ENCODE measurements around the gene ITGB7.

ITGB7 gene, protein sequence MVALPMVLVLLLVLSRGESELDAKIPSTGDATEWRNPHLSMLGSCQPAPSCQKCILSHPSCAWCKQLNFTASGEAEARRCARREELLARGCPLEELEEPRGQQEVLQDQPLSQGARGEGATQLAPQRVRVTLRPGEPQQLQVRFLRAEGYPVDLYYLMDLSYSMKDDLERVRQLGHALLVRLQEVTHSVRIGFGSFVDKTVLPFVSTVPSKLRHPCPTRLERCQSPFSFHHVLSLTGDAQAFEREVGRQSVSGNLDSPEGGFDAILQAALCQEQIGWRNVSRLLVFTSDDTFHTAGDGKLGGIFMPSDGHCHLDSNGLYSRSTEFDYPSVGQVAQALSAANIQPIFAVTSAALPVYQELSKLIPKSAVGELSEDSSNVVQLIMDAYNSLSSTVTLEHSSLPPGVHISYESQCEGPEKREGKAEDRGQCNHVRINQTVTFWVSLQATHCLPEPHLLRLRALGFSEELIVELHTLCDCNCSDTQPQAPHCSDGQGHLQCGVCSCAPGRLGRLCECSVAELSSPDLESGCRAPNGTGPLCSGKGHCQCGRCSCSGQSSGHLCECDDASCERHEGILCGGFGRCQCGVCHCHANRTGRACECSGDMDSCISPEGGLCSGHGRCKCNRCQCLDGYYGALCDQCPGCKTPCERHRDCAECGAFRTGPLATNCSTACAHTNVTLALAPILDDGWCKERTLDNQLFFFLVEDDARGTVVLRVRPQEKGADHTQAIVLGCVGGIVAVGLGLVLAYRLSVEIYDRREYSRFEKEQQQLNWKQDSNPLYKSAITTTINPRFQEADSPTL

DNA sequence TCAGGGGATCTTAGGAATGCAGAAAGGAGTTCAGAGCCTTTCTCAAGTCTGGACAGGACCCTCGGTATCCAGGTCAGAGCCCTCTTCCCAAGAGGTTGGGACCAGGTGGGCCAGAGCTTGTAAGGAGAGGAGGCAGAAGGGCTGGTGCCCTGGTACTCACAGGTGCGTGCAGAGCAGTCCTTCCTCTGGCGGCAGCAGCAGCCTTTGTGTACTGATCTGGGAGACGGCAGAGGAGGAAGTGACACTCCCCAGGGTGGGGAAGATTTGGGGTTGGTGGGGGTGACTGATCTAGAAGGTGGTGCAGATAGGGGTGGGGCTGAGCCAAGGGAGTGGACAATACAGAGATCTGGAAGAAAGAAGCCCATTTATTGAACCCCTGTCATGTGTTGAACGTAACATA, at the start of gene ITGB7:
ITGB7 (minus strand) TSS at position 210 of the 400 bp plus-strand sequence. CDS start 6,808 bp downstream, outside the sequence.
- H3K27ac ChIP-seq, result peak within 1 kb of the TSS in 19 of 21 experiments; percentile 28 to 89 (median 60)
- peak within 1 kb of the TSS in 6 of 7 experiments; percentile 1 to 30 (median 12) for H3K4me3 ChIP-seq

DNA sequence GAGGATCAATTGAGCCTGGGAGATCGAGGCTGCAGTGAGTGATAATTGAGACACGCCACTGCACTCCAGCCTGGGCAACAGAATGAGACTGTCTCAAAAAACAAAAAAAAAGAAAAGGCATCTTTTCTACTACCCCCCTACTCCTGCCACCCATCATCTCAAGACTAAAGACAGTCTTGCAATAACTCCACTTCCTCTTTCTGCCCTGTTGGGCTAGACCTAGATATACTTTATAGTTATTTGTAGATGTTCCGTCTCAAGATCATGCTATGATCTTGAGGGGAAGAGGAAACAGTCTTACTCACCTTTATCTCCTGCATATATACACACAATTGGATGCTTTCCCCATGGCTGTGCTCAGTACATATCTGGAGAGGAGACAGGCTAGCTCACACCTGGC, 48.9 kb upstream of the ITGB7 start:
- Histone ChIP-seq H3K27ac (peak overlapping the region in 7 of 21 experiments; percentile 6 to 69 (median 44)), H3K4me3 (no peak overlapping the region)

DNA sequence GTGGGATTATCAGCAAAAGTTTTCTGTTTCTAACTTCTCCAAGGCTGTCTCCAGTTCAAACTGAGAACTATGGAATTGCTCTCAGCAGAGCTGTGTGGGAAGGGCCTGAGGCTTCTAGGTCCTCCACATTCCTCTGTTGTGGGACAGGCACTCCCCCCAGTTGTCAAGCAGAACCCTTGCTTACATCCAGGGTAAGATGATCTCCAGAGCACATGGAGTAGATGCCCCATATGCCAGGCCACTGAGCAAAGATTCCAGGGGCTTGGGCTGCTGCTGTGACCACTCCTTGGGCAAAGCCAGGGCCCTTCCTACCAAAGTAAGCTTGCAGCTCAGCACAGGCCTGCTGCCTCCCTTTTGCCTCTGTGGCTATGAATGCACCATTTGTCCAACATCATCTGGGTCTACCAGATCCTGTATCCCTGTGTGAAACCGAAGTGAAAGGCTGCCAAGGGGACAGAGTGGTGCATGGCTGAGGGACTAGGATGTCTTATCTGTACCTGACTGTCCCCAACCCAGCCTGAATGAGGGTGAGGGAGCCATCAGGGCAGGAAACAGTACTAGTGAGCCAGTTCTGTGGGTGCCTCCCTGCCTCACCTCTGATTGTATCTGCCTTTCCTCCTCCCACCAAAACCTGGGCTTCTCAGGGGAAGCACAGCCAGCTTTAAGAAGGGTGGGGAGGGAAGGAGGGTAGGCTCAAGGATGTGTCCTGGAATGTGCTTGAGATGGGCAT, 47.9 kb upstream of the ITGB7 start:
- H3K27ac ChIP-seq, result peak overlapping the region in 13 of 21 experiments; percentile 0 to 94 (median 44)
- no peak overlapping the region for H3K4me3 ChIP-seq

DNA sequence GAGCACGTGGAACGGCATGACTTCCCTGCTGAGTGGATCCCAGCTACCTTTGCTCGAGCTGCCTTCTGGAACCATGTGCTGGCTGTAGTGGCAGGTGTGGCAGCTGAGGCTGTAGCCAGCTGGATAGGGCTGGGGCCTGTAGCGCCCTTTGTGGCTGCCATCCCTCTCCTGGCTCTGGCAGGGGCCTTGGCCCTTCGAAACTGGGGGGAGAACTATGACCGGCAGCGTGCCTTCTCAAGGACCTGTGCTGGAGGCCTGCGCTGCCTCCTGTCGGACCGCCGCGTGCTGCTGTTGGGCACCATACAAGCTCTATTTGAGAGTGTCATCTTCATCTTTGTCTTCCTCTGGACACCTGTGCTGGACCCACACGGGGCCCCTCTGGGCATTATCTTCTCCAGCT, 46.2 kb upstream of the ITGB7 start:
- peak overlapping the region in 12 of 21 experiments; percentile 91 to 99 (median 94) for H3K27ac ChIP-seq
- H3K4me3 ChIP-seq, result peak overlapping the region in 1 of 7 experiments; percentile 77

DNA sequence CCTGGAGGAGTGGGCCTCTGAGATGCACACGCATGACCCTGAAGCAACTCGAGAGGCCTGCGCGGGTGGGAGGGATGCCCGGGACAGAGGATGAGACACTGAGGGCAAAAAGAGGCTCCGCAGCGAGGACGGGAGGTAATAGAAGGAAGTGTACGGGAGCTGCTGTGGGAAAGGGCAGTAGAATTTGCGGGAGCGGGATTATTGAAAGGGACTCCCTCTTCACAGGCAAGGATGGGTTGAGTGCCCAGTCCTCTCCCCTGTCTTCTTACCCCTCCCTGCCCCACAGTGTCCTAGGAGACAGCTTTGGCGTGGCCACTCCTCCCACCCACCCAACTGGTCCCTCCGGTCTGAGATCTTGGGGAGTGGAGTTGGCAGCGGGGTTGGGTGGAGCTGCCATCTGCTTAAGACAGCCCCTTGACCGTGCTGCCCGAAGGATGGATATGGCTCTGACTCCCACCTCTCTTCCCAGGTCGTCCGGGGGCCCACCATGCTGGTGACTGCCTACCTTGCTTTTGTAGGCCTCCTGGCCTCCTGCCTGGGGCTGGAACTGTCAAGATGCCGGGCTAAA, 45.4 kb upstream of the ITGB7 start:
- H3K4me3 ChIP-seq, result peak overlapping the region; percentile 63 to 89 (median 84)
- H3K27ac ChIP-seq, result peak overlapping the region; percentile 85 to 99 (median 94)

DNA sequence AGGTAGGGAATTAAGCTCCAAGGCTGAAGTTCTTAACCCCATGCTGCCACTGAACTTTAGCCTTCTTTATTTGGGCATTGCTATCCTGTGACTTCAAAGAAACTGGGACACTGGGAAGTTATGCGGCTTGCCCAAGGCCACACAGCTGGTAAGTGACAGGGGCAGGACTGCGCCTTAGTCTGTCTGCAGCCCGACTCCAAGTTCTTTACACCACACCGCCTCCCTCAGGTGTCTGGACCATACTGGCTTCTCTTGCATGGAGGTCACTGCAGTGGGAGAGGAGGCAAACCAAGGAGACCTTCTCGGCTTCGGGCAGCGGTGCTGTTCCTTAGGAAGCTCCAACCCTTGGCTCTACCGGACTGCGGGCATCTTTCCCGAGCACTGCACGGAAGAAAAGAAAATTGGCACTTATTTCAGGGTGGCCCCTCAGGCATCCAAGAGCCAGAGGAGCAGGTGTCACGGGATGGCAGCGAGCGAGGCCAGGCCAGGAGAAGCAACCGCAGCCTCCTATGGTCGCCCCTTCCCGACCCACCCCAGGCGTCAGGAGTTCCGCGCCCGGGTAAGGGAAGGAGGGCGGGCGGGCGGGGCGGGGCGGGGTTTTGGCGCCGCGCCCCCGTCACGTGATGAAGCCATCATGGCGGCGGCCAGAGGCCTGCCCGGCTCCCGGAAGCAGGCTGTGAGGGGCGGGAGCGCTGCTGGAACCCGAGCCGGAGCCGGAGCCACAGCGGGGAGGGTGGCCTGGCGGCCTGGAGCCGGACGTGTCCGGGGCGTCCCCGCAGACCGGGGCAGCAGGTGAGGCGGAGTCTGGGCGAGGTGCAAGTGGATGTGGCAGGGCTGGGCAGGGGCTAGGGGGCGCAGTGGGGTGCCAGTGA, 44.7 kb upstream of the ITGB7 start:
- peak overlapping the region; percentile 85 to 99 (median 94) for H3K27ac ChIP-seq

DNA sequence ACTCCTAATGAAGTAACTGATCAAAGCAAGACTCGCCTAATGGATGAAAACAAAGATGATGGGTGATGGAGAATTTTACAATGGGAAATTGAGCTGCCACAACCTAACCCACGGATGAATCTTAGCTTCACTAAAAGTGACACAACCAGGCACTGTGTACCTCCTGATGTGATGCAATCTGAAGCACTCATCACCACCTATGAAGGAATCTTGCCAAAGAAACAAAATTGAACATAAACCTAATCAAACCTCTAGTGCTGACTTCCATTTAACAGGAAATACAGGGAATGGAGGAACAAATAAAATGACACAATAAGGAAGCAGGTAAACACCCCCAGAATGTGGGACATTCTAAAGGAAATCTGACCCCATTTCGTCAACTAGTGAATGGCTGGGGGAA, 38.2 kb upstream of the ITGB7 start:
- no peak overlapping the region for H3K27ac ChIP-seq
- H3K4me3 ChIP-seq, result no peak overlapping the region

More for the DNA sequence above, 44.7 kb upstream of the ITGB7 start:
- H3K4me3 ChIP-seq, result peak overlapping the region; percentile 63 to 89 (median 84)

DNA sequence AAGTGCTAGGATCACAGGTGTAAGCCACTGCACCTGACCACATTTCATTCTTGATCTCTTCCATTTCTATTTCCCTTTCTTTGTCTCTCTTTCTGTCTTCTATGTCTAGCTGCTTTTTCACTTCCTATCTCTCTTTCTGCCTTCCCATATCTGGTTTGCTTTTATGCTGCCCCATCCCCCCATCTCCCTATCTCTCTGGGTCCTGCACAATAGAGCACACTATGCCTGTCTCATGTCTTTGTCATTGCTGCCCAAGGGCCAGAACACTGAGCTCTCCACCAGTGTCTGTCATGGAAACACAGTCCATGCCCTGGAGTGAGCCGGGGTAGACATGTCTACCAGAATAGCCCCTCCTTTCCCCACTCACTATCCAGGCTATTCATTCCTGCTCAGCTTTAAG, 37.3 kb upstream of the ITGB7 start:
- Histone ChIP-seq H3K4me3 (no peak overlapping the region), H3K27ac (no peak overlapping the region)

DNA sequence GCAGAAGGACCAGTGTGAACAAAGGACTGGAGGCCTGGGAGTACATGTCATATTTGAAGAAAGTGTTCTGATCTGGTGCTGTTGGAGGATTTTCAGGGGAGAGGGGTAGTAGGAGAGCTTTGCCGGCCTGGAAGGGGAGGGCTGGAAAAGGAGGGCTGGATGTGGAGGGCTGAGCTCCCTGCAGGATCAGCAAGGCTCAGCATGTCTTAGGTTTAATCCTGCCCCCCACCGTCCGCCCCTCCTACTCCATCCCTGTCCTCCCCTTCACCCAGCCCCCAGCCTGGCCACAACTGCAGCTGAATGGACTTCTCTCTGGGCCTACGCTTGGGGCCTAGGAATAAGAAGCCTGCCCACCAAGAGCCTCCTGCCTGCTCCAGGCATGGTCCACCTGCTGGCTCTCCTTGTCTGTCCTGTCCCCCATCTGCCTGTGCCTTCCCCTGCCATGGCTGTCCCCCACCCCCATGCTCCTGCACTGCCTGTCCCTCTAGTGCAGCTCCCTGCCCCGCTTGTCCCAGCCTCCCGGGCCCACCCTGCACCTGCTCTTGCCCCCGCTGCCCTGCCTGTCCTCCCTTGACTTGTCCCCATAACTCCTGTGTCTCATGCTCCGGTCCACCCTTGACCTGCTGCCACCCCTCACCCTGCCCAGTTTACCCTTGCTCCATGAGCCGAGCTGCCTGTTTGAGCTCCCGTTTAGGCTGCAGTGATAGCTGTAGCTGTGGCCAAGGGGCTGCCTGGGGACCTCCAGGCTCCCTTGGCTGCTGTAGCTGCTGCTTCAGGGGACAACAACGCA, 34.8 kb upstream of the ITGB7 start:
- Histone ChIP-seq H3K4me3 (no peak overlapping the region), H3K27ac (no peak overlapping the region)

DNA sequence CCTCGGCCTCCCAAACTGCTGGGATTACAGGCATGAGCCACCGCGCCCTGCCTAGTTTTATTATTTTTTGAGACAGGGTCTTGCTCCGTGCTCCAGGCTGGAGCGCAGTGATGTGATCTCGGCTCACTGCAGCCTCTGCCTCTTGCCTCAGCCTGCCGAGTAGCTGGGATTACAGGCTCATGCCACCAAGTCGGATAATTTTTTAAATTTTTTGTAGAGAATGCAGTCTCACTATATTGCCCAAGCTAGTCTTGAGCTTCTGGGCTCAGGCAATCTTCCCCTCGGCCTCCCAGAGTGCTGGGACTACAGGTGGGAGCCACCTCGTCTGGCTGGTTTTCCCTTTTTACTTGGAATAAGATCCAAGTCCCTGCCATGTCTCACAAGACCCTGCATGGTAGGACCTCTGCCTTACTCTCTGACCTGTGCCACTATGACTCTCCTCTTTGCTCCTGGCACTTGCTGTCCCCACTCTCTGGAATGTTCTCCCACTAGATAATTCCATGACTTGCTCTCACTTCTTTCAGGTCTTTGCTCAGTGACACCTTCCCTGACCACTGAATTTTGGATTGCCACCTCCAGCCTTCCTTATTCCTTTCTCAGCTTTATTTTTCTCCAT, 32.7 kb upstream of the ITGB7 start:
- no peak overlapping the region for H3K4me3 ChIP-seq
- no peak overlapping the region for H3K27ac ChIP-seq

DNA sequence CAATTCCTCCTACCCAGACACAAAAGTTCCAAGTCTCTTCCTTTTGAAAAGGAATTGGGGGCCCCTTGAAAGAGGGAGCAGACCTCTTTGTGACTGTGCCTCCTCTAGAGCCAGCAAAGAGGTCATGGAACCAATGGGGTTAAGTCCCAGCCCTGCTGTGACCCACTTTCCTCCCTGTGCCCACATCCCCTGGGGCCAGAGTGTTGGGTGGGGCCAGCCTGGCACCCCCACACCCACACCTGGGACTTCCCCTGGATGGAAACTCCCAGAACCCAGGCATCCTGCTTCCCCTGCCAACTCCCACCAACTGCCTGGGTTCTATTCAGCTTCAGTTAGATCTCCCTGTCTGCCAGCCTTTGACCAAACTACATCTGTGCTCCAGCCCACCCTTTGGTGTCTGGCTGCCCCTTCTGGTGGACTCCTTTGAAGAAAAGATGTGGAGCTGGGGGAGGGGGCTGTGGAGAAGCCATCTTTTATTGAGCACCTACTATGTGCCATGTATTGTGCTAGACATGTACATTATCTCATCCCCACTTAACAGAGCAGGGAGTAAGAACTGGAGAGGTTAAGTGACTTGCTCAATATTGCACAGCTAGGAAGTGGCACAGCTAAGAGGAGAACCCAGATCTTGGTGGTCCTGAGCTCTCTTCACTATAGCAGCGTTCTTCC, 29.5 kb upstream of the ITGB7 start:
- Histone ChIP-seq H3K27ac (peak overlapping the region in 17 of 21 experiments; percentile 30 to 97 (median 93)), H3K4me3 (no peak overlapping the region)

DNA sequence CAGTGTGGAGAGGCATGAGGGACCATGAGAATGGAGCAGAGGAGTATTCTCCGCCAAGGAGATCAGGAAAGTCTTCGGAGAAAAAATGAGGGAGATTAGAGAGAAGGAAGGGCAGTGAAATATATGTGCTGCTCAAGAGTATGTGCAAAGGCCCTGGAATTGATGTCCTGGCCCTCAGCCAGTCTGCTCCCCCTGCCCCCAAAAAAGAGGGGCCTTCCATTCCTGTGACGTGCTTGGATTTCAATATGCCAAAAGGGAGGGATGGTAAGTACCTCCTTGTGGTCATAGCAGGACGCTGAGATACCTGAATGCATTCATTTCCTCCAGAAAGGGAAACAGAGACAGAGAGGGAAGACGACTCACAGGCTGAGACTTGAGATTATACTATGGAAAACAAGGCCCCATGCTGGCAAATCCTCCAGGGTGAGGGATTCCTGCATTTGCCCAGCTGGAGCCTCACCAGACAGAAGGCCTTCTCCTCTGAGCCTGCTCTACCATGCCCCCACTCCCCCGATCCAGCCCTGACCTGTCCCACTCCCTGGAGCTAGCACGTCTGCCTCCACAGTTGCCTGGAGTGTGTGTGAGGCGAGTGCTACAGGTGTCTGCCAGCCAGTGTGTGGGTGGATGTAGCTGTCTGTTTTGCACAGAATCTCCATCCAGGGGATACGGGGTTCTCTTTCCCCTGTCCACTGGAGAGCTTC, 28.8 kb upstream of the ITGB7 start:
- Histone ChIP-seq H3K4me3 (no peak overlapping the region), H3K27ac (peak overlapping the region in 17 of 21 experiments; percentile 30 to 97 (median 93))

DNA sequence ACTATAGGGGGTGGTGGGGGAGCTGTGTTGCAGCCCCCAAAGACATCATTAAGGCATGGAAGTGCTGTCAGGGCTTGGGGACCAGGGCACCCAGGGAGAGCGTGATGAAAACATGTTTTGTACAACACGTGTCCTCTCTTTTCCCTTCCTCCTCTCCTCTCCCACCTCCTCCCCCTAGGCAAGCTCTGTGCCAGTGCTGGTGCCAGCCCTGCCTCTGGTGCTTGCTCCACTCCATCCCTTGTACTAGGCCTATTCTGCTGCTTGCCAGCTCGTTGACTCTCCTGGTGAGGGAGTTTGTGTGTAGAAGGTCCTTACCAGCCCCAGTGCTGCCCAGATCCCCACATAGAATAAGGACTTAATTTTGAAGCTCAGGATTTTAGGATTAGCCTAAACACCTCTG, 28.1 kb upstream of the ITGB7 start:
- peak overlapping the region in 17 of 21 experiments; percentile 62 to 97 (median 93) for H3K27ac ChIP-seq

DNA sequence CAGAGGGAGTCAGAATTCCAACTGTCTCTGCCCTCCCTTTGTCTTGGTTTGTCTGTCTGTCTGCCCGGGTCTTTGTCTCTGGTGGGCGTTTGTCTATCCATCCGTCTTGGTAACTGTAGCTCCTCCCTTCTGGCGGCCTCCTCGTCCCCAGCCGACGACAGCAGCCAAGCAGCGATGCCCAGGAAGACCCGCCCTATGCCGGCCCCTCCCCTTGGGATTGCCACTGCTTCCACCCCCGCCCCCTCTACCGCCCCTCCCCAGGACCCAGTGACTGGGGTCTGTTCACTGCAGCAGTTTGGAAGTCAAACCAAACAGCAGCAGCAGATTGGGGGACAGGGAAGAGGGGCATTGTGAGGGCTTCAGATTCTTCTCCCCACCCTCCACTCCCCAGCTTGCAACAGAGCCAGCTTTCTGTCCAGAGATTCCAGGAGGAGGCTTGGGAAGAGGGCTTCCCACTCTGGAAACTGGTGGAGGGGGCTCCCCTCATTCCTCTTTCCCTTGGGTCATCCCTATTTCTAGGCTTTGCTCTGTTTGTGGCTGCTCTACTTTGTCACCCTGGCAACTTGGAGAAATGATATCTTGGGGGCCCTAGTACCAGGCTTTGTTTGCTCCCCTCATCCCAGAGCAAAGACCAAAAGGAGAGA, 27.3 kb upstream of the ITGB7 start:
- Histone ChIP-seq H3K4me3 (no peak overlapping the region), H3K27ac (peak overlapping the region in 19 of 21 experiments; percentile 15 to 98 (median 94))

More for the DNA sequence above, 28.1 kb upstream of the ITGB7 start:
- H3K4me3 ChIP-seq, result no peak overlapping the region

DNA sequence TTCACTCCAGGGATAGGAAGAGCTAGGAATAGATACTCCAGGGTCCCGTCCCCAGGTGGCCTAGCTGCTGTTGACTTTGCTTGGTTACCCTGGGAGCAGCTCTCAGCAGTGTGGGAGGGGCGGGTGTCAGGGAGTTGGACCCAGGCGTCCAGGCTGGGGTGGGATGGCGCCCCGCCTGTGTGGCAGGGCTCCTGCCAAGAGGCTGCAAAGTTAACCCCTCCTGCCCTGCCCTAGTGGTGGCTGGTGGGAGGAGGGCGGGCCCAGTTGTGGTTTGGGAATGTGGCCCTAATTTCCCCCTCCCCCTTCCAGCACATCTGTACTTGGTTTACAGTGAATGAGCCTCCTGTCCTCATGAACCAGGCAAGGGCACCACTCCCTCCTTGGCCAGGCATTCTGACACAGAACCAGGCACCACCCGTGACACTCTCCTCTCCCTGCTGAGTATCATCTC, 26.6 kb upstream of the ITGB7 start:
- peak overlapping the region in 2 of 7 experiments; percentile 69 to 75 for H3K4me3 ChIP-seq
- peak overlapping the region in 20 of 21 experiments; percentile 74 to 98 (median 94) for H3K27ac ChIP-seq
